Measurements from ENCODE around the gene AGAP1. TPM values are rescaled to one million over a fixed set of nuclear protein-coding genes. Genes with fewer than 3 reads are reported as not detected.

The AGAP1 gene
- total RNA-seq, 1 donor from 2014 or later, result 33.7 TPM

GRCh38 chr2:235563056-235563910 is 69.4 kb downstream of the AGAP1 start:
- no peak for DNase-seq (ENCODE audit: low read depth)
- Histone ChIP-seq H3K36me3 (ENCODE audit: control insufficient read depth, insufficient read depth, low read length) (peaks cover 1% of the 10 kb centered on the region), H3K4me3 (ENCODE audit: low read depth, low read length) (no peak overlapping the region), H3K27me3 (ENCODE audit: control insufficient read depth, insufficient read depth, low read length) (no peaks in the 10 kb centered on the region)
- TF ChIP-seq CTCF (IDR thresholded peaks at IDR 0.05; ENCODE audit: insufficient read depth, low read length, poor library complexity, severe bottlenecking), result no peak

GRCh38 chr2:235564066-235564465 is 70.2 kb downstream of the AGAP1 start:
- Histone ChIP-seq H3K27me3 (ENCODE audit: control insufficient read depth, insufficient read depth, low read length) (no peaks in the 10 kb centered on the region), H3K4me3 (ENCODE audit: low read depth, low read length) (no peak overlapping the region), H3K36me3 (ENCODE audit: control insufficient read depth, insufficient read depth, low read length) (peaks cover 1% of the 10 kb centered on the region)
- DNase-seq (ENCODE audit: low read depth), result no peak
- TF ChIP-seq CTCF (IDR thresholded peaks at IDR 0.05; ENCODE audit: insufficient read depth, low read length, poor library complexity, severe bottlenecking), result no peak

GRCh38 chr2:235564884-235565530 is 71.2 kb downstream of the AGAP1 start:
- Histone ChIP-seq H3K36me3 (ENCODE audit: control insufficient read depth, insufficient read depth, low read length) (peaks cover 1% of the 10 kb centered on the region), H3K27me3 (ENCODE audit: control insufficient read depth, insufficient read depth, low read length) (no peaks in the 10 kb centered on the region), H3K4me3 (ENCODE audit: low read depth, low read length) (no peak overlapping the region)
- DNase-seq (ENCODE audit: low read depth), result no peak
- no peak for TF ChIP-seq CTCF (IDR thresholded peaks at IDR 0.05; ENCODE audit: insufficient read depth, low read length, poor library complexity, severe bottlenecking)

- no peak for TF ChIP-seq CTCF (IDR thresholded peaks at IDR 0.05; ENCODE audit: insufficient read depth, low read length, poor library complexity, severe bottlenecking)
- DNase-seq (ENCODE audit: low read depth), result no peak
- H3K27me3 ChIP-seq (ENCODE audit: control insufficient read depth, insufficient read depth, low read length), result no peaks in the 10 kb centered on the region
These were observed 72.6 kb downstream of the AGAP1 start for GRCh38 chr2:235566415-235566814.

GRCh38 chr2:235566931-235567495 is 73.2 kb downstream of the AGAP1 start:
- TF ChIP-seq CTCF (IDR thresholded peaks at IDR 0.05; ENCODE audit: insufficient read depth, low read length, poor library complexity, severe bottlenecking), result no peak
- Histone ChIP-seq H3K4me3 (ENCODE audit: low read depth, low read length) (no peak overlapping the region), H3K36me3 (ENCODE audit: control insufficient read depth, insufficient read depth, low read length) (no peaks in the 10 kb centered on the region), H3K27me3 (ENCODE audit: control insufficient read depth, insufficient read depth, low read length) (no peaks in the 10 kb centered on the region)
- no peak for DNase-seq (ENCODE audit: low read depth)

More at GRCh38 chr2:235566415-235566814, 72.6 kb downstream of the AGAP1 start:
- Histone ChIP-seq H3K36me3 (ENCODE audit: control insufficient read depth, insufficient read depth, low read length) (no peaks in the 10 kb centered on the region), H3K4me3 (ENCODE audit: low read depth, low read length) (no peak overlapping the region)
